Gastroesophageal sphincter (tissue), 4 donors: ENCODE measurements around the gene FGFRL1. TPM values are rescaled to one million over a fixed set of nuclear protein-coding genes. Genes with fewer than 3 reads are reported as not detected.
A peak's percentile ranks its signal among the peaks of the same experiment; 100 is the strongest.
"Not testable (repeated sequence)": the region's sequence is repeated elsewhere in the genome, so short reads cannot be mapped to it uniquely, and the experiment has no call there.

Experiments used
- ATAC-seq: fragments of 150-250 bp; one replicate; pipeline ENCODE4 v1.9.1; 2016; ENCODE audit warnings: mild to moderate bottlenecking, moderate library complexity
- H3K27ac ChIP-seq, 4 donors: fragments of 200-600 bp; sonication (generic) in 3 of 4; 1 replicate in 3 of 4; 2 replicates in 1 of 4; pipeline ENCODE4 v1.5.1; 2016 to 2019
- H3K27me3 ChIP-seq: fragments of 200-600 bp; sonication (generic); one replicate; pipeline ENCODE4 v1.5.1; 2019
- H3K36me3 ChIP-seq, 2 donors: fragments of 200-600 bp; sonication (generic); one replicate each; pipeline ENCODE4 v1.5.1; 2019; ENCODE audit warnings: control low read depth in 1 of 2
- H3K4me1 ChIP-seq, 3 donors: fragments of 200-600 bp; sonication (generic); 1 replicate in 2 of 3; 2 replicates in 1 of 3; pipeline ENCODE4 v1.5.1; 2016 to 2019; ENCODE audit warnings: control low read depth in 2 of 3
- H3K4me3 ChIP-seq, 2 donors: fragments of 200-600 bp; sonication (generic); one replicate each; pipeline ENCODE4 v1.5.1; 2019; ENCODE audit warnings: mild to moderate bottlenecking in 1 of 2, moderate library complexity in 1 of 2
- H3K9me3 ChIP-seq, 3 donors: fragments of 200-600 bp; sonication (generic); one replicate each; pipeline ENCODE4 v1.5.1; 2017 to 2019; ENCODE audit warnings: control low read depth in 2 of 3
- CTCF ChIP-seq, 4 experiments: fragments of 200-600 bp in 2 of 4; fragments of 450-650 bp in 2 of 4; sonication (generic) in 1 of 4; IDR thresholded peaks; one replicate each; pipeline ENCODE4 v1.5.1; 2017 to 2019; ENCODE audit warnings: antibody characterized with exemption in 4 of 4, mild to moderate bottlenecking in 2 of 4, moderate library complexity in 2 of 4
- EP300 ChIP-seq: sonication (generic); formaldehyde crosslinking; IDR thresholded peaks from one replicate; pipeline ENCODE4 v1.6.1; 2017; ENCODE audit warnings: antibody characterized with exemption, mild to moderate bottlenecking
- POLR2A ChIP-seq, 2 donors: fragments of 450-650 bp; IDR thresholded peaks; one replicate each; pipeline ENCODE4 v1.6.1; 2017; ENCODE audit warnings: antibody characterized with exemption in 2 of 2, mild to moderate bottlenecking in 2 of 2, moderate library complexity in 1 of 2
- POLR2AphosphoS5 ChIP-seq: sonication (generic); formaldehyde crosslinking; IDR thresholded peaks from one replicate; pipeline ENCODE4 v1.6.1; 2017; ENCODE audit warnings: antibody characterized with exemption
- WGBS, 2 donors: methylation state at CpG; one replicate each; pipeline ENCODE4 v1.1.5; 2018; ENCODE audit warnings: low coverage in 1 of 2; 5-methylcytosine and 5-hydroxymethylcytosine counted together
- total RNA-seq, 4 donors: library from RNA; depleted of rRNA; stranded (reverse); fragments of >200 nt; gene quantifications; one replicate each; pipeline ENCODE4 v1.1.0, GENCODE V29; 2016

FGFRL1 gene
- total RNA-seq, 4 donors from 2014 or later, result 21.9 to 36.8 (median 25.4) TPM

GRCh38 chr4:1052231-1052671 lies 40.8 kb downstream of the FGFRL1 start:
- Histone ChIP-seq H3K4me1 (peaks cover 0 to 28% (median 3%) of the 10 kb centered on the region in 3 donors), H3K4me3 (no peak overlapping the region), H3K36me3 (no peaks in the 10 kb centered on the region), H3K27ac (no peak overlapping the region), H3K9me3 (no peaks in the 10 kb centered on the region), H3K27me3 (peaks cover 84% of the 10 kb centered on the region)
- 56 to 100% methylated on average over 1 to 5 of the region's 15 CpGs for WGBS, 2 donors
- TF ChIP-seq EP300, result no peak
- TF ChIP-seq POLR2A (IDR thresholded peaks at IDR 0.05), result no peak
- TF ChIP-seq POLR2AphosphoS5, result no peak
- no peak for TF ChIP-seq CTCF (IDR thresholded peaks at IDR 0.05)
- ATAC-seq, result no peak

GRCh38 chr4:1053080-1053661 lies 41.7 kb downstream of the FGFRL1 start:
- Histone ChIP-seq H3K4me1 (peaks cover 0 to 19% (median 0%) of the 10 kb centered on the region in 3 donors), H3K4me3 (no peak overlapping the region), H3K27me3 (peaks cover 85% of the 10 kb centered on the region), H3K9me3 (no peaks in the 10 kb centered on the region), H3K27ac (no peak overlapping the region), H3K36me3 (no peaks in the 10 kb centered on the region)
- no peak for ATAC-seq
- TF ChIP-seq CTCF (IDR thresholded peaks at IDR 0.05) (no peak), POLR2AphosphoS5 (peak; percentile 58), EP300 (no peak), POLR2A (IDR thresholded peaks at IDR 0.05) (no peak)
- 4 to 16% methylated on average over 5 to 10 of the region's 24 CpGs for WGBS, 2 donors

GRCh38 chr4:1053891-1054290 lies 42.5 kb downstream of the FGFRL1 start:
- peaks cover 0 to 19% (median 0%) of the 10 kb centered on the region in 3 donors for H3K4me1 ChIP-seq
- peaks cover 86% of the 10 kb centered on the region for H3K27me3 ChIP-seq
- no CpG with 5 or more reads among the region's 7 CpGs for WGBS, 2 donors
- H3K36me3 ChIP-seq, H3K27ac ChIP-seq, H3K9me3 ChIP-seq, ATAC-seq, H3K4me3 ChIP-seq: not testable (repeated sequence)

- WGBS, 2 donors, result 46% methylated on average over 4 of the region's 11 CpGs; no CpG with 5 or more reads in 1 of the 2 donors
- H3K27ac ChIP-seq, H3K9me3 ChIP-seq, ATAC-seq, H3K4me3 ChIP-seq, H3K36me3 ChIP-seq: not testable (repeated sequence)
- Histone ChIP-seq H3K4me1 (peaks cover 0 to 19% (median 0%) of the 10 kb centered on the region in 3 donors), H3K27me3 (peaks cover 84% of the 10 kb centered on the region)
Measured at GRCh38 chr4:1054696-1055242, 43.3 kb downstream of the FGFRL1 start.

- not testable (repeated sequence) for H3K4me3 ChIP-seq, H3K36me3 ChIP-seq, H3K27ac ChIP-seq, ATAC-seq, H3K9me3 ChIP-seq
- Histone ChIP-seq H3K4me1 (peaks cover 0 to 19% (median 0%) of the 10 kb centered on the region in 3 donors), H3K27me3 (peaks cover 83% of the 10 kb centered on the region)
- WGBS, 2 donors, result 59% methylated on average over 3 of the region's 13 CpGs; no CpG with 5 or more reads in 1 of the 2 donors
Measured at GRCh38 chr4:1055243-1055701, 43.8 kb downstream of the FGFRL1 start.

- no peak overlapping the region for H3K4me3 ChIP-seq
- ATAC-seq, result peak; percentile 43
- TF ChIP-seq POLR2A (IDR thresholded peaks at IDR 0.05) (no peak), POLR2AphosphoS5 (no peak), EP300 (no peak), CTCF (IDR thresholded peaks at IDR 0.05) (no peak)
- H3K36me3 ChIP-seq, result no peaks in the 10 kb centered on the region
- 75 to 89% methylated on average over 2 to 8 of the region's 34 CpGs for WGBS, 2 donors
- peaks cover 83% of the 10 kb centered on the region for H3K27me3 ChIP-seq
- H3K4me1 ChIP-seq, result peaks cover 0 to 19% (median 0%) of the 10 kb centered on the region in 3 donors
- no peak overlapping the region for H3K27ac ChIP-seq
- no peaks in the 10 kb centered on the region for H3K9me3 ChIP-seq
Measured at GRCh38 chr4:1055721-1056590, 44.5 kb downstream of the FGFRL1 start.
